Fibroblast of skin of left biceps (primary cell): ENCODE results near the gene SMAP2.
A peak's percentile ranks its signal among the peaks of the same experiment; 100 is the strongest.

Source experiments
- DNase-seq, 2 experiments: peaks; one replicate each; pipeline ENCODE4 v3.0.0-alpha.2; 2013; ENCODE audit warnings: low read depth in 2 of 2

Gene SMAP2

GRCh38 chr1:40421431-40422384, 48.2 kb downstream of the SMAP2 start:
- DNase-seq = peak; percentile 5 to 6

- DNase-seq = no peak
Measured at GRCh38 chr1:40422630-40423263, 49.2 kb downstream of the SMAP2 start.

GRCh38 chr1:40423264-40423642, 49.7 kb downstream of the SMAP2 start:
- DNase-seq = no peak

DNA sequence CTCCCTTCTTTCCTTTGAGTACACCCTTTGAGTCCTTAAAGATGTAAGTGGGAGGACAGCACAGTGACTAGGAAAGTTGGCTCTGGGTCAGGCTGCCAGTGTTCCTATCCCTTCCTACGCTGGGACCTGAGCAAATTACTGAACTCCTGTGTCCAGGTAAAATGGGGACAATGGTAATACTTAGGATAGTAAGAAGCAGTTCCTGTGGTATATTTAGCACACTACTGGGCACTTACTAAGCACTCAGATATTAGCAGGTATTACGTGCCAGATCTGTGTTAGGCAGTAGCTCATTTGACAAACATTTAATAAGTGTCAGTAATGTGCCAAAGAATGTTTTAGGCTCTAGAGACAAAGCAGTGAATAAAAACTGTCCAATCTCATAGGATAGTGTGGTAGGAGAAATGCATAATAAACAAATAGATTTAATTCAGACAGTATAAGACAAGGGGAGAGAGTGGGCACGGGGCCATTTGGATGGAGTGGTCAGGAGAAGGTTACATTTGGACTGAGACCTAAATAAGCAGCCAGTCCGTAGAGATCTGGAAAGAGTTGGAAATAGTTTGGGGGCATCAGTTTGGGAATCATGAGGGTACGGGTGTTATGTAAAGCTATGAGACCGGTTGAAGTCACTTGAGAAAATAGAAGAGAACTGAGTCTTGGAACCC, 50.6 kb downstream of the SMAP2 start:
- DNase-seq = no peak

DNA sequence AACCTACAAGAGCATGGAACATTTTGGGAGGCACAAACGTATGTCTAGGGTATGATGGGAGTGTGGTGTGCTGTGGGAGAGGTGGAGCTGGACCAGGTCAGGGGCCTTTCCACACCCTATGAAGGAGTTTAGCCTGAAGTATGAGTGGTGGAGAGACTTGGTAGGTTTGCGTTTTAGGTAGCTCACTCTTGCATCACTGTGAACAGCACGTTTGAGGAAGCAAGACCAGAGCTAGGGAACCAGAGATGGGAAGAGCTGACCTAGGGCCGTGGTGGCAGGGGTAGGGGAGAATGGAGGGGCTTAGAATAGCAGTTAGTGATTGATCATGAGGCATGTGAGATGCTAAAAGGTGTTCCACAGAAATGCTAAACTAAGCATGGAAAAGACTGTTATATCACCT, 51.7 kb downstream of the SMAP2 start:
- no peak for DNase-seq

GRCh38 chr1:40431385-40431784, 57.9 kb downstream of the SMAP2 start:
- DNase-seq = no peak

DNA sequence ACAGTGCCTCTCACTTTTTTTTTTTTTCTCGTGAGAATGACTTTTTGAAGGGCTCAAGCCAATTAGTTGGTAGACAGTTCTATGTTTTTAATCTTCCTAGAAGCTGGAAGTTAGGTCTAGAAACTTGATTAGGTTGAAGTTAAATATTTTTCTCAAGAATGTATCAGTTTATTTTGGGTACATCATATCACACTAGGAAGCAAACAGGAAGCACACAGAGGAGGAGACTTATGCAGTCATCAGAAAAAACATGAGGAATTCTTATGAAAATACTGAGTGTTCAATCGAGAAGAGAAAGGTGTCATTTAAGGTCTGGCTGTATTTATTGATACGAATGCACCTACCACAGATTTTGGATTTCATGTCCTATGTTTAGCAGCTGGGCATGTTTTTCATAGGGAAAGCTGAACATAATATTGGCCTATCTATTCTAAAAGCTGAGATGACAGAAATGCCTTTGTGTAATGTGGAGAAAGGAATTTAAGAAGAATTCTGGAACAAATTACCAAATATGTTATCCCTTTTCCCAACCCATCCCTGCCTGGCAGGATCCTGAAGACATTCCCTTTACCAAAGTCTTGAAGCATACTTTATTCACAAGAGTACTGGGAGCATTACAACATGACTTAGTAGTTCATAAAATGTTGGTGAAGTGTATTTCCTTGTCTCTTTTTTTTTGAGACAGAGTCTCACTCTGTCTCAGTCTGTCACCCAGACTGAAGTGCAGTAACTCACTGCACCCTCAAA, 59.3 kb downstream of the SMAP2 start:
- peak in 1 of 2 experiments; percentile 2 for DNase-seq

GRCh38 chr1:40435471-40435870, 61.9 kb downstream of the SMAP2 start:
- no peak for DNase-seq

- no peak for DNase-seq
Measured at GRCh38 chr1:40435876-40436275, 62.3 kb downstream of the SMAP2 start.

DNA sequence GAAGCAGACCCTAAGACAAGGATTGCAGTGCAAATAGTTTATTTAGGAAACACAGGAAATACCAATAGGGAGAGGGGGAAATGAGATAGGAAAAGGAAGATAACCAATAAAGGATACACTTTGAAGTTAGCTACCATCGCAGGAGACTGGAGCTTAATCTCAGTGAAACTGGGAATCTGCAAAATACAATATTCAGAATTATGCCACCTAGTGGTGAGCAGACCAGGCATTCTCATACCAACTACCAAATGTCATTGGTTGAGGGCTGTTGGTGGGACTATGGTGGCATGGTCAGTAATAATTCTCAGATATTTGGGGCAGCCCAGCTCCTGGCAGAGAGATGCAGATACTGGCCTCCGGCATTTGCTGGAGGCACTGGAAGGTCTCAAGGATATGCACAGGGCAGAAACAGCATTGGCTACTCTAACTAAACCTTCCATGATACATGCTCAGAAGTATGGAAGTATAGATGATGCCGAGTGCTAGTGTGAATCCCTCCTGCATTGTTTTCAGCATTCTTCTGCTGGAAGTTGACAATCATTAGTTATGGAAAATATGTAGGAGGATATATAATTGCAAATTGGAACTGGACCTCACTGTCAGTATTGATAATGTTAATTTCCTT, 65.0 kb downstream of the SMAP2 start:
- no peak for DNase-seq

GRCh38 chr1:40439247-40439646, 65.7 kb downstream of the SMAP2 start:
- DNase-seq = no peak

GRCh38 chr1:40449684-40450494, 76.4 kb downstream of the SMAP2 start, which contains the start of gene ZFP69B:
Gene ZFP69B (plus strand): TSS chr1:40450476. CDS start chr1:40450962, 486 bp downstream.
- DNase-seq = peak; percentile 79 to 83

GRCh38 chr1:40450495-40451237, 77.1 kb downstream of the SMAP2 start:
- peak in 1 of 2 experiments; percentile 11 for DNase-seq

GRCh38 chr1:40451238-40451585, 77.7 kb downstream of the SMAP2 start:
- no peak for DNase-seq

GRCh38 chr1:40454873-40455272, 81.3 kb downstream of the SMAP2 start:
- no peak for DNase-seq

- DNase-seq = no peak
Measured at GRCh38 chr1:40462956-40463590, 89.5 kb downstream of the SMAP2 start.

DNA sequence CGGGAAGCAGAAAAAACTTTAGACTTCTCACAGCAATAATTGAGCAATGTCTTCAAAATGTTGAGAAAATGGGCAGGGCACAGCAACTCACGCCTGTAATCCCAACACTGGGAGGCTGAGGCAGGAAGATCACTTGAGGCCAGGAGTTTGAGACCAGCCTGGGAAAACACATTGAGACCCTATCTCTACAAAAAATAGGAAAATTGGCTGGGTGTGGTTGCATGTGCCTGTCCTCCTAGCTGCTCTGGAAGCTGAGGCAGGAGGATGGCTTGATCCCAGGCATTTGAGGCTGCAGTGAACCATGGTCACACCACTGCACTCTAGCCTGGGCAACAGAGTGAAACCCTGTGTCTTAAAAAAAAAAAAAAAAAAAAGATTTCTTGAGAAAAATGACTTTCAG, 95.8 kb downstream of the SMAP2 start:
- DNase-seq = no peak
